ENCODE measurements around the gene ITGA6.

DNA sequence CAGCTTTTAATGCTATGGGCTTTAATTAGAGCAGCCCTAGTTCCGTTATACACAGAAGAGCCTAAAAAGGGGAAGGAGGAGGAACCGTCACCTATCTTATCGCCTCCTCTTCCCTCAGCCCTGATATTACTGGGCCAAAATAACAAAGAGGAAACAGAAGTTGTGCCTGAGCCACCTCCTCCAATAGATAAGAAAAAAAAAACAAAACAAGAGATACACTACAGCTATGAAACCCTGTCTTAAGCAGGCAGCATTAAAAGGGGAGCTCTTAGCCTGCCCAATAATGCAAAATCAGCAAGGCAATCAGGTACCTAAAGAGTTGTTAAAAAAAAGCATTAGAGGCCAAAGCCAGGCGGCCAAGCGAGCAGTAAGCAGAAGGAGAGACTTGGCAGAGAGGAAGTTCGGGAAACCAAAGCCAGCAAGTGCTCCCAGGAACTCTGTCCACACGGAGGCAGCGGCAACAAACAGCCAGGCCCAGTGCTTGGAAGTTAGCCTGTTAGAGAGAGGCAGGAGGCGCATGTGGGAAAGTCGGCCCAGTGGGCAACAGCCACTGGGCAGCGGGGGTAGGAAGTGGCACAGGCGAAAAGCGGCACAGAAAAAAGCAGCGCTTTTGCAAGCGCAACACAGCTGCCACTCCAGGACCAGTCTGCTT lies 86.7 kb downstream of the ITGA6 start:
- TF ChIP-seq, protein P1, sequence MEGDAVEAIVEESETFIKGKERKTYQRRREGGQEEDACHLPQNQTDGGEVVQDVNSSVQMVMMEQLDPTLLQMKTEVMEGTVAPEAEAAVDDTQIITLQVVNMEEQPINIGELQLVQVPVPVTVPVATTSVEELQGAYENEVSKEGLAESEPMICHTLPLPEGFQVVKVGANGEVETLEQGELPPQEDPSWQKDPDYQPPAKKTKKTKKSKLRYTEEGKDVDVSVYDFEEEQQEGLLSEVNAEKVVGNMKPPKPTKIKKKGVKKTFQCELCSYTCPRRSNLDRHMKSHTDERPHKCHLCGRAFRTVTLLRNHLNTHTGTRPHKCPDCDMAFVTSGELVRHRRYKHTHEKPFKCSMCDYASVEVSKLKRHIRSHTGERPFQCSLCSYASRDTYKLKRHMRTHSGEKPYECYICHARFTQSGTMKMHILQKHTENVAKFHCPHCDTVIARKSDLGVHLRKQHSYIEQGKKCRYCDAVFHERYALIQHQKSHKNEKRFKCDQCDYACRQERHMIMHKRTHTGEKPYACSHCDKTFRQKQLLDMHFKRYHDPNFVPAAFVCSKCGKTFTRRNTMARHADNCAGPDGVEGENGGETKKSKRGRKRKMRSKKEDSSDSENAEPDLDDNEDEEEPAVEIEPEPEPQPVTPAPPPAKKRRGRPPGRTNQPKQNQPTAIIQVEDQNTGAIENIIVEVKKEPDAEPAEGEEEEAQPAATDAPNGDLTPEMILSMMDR (IDR thresholded peaks at IDR 0.05) = no peak
- TF ChIP-seq POLR2AphosphoS5 (IDR thresholded peaks at IDR 0.05) (no peak), POLR2A (IDR thresholded peaks at IDR 0.05) (no peak), EP300 (IDR thresholded peaks at IDR 0.05) (no peak)

All from upper lobe of left lung (tissue), 4 donors.